K562 (cell line): ENCODE data around the gene MAP3K6. TPM values are rescaled to one million over a fixed set of nuclear protein-coding genes. Genes with fewer than 3 reads are reported as not detected.

Experiments
- ATAC-seq: fragments of 200-7000 bp; cut with Tn5 transposase; 3 replicates; pipeline ENCODE4 v1.9.1; 2020; ENCODE audit warnings: moderate library complexity
- BruUV-seq: library from RNA; stranded (reverse); fragments of 400-500 nt; replicated peaks from 2 replicates; lab custom pipeline; 2021; lab: Mats Ljungman, UMichigan
- CTCF ChIA-PET: fragments of 300-600 bp; formaldehyde crosslinking; extraction: SDS; loops from one replicate; lab custom pipeline; 2021; ENCODE audit warnings: low intra/inter-chr PET ratio; lab: Yijun Ruan, JAX
- POLR2A ChIA-PET: fragments of 300-600, 350-650 bp; sonication (Branson Sonifier 250); formaldehyde crosslinking; extraction: SDS; loops from one replicate; lab custom pipeline; 2021; ENCODE audit warnings: antibody characterized with exemption, inconsistent platforms; lab: Yijun Ruan, JAX
- DNase-seq, 4 experiments: peaks; one replicate each; pipeline versions ENCODE4 v3.0.0 to v3.0.0-alpha.2; 2011 to 2018; ENCODE audit warnings: low spot score in 3 of 4, mixed read lengths in 3 of 4; ENCODE audit errors: extremely low read depth in 1 of 4
- FAIRE-seq: peaks from 2 replicates; lab custom pipeline; 2011; peaks lifted over from hg19 to GRCh38; lab: Jason Lieb, UNC
- H2AFZ ChIP-seq: 2 replicates; pipeline ENCODE4 v1.6.0; 2011; ENCODE audit warnings: low read depth, low read length, control low read depth, inconsistent platforms
- H3K27ac ChIP-seq: fragments of 200-600 bp; 3 replicates; pipeline ENCODE4 v1.8.0; 2011; ENCODE audit warnings: low read depth, mild to moderate bottlenecking, control low read depth, inconsistent platforms, low read length, moderate library complexity, mixed read lengths; ENCODE audit errors: extremely low read depth
- H3K27me3 ChIP-seq, 2 experiments: fragments of 300-600 bp in 1 of 2; 2 replicates in 1 of 2; 3 replicates in 1 of 2; pipeline versions ENCODE4 v1.6.0 to v1.8.0; 2011; ENCODE audit warnings: inconsistent platforms in 2 of 2, low read length in 2 of 2, mild to moderate bottlenecking in 1 of 2, mixed read lengths in 1 of 2, moderate library complexity in 1 of 2; ENCODE audit not compliant: control insufficient read depth in 2 of 2, insufficient read depth in 2 of 2
- H3K36me3 ChIP-seq: fragments of 300-600 bp; 3 replicates; pipeline ENCODE4 v1.8.0; 2011; ENCODE audit warnings: mild to moderate bottlenecking, low read length, inconsistent platforms; ENCODE audit not compliant: control insufficient read depth, insufficient read depth
- H3K4me1 ChIP-seq, 2 experiments: fragments of 200-600 bp in 1 of 2; replicated peaks in 1 of 2; 2 replicates in 1 of 2; 3 replicates in 1 of 2; pipeline versions ENCODE4 v1.5.1 to v1.8.0; 2011; ENCODE audit warnings: inconsistent platforms in 2 of 2, low read length in 2 of 2, mild to moderate bottlenecking in 1 of 2, mixed read lengths in 1 of 2, moderate library complexity in 1 of 2; ENCODE audit not compliant: control insufficient read depth in 2 of 2, insufficient read depth in 2 of 2
- H3K4me2 ChIP-seq: 2 replicates; pipeline ENCODE4 v1.6.1; 2011; ENCODE audit warnings: low read length, control low read depth, inconsistent platforms, mixed read lengths; ENCODE audit not compliant: insufficient read depth
- H3K4me3 ChIP-seq: fragments of 200-600 bp; sonication (generic), shearing (Covaris generic); 2 replicates; pipeline ENCODE4 v1.5.1; 2016; ENCODE audit warnings: control low read depth, inconsistent platforms
- H3K79me2 ChIP-seq: fragments of 200-600 bp; 3 replicates; pipeline ENCODE4 v1.8.0; 2011; ENCODE audit warnings: low read length, inconsistent platforms; ENCODE audit not compliant: control insufficient read depth, insufficient read depth
- H3K9ac ChIP-seq, 2 experiments: 2 replicates each; pipeline versions ENCODE4 v1.6.0 to v1.6.1; 2011; ENCODE audit warnings: low read depth in 2 of 2, low read length in 2 of 2, control low read depth in 1 of 2, inconsistent platforms in 1 of 2, mild to moderate bottlenecking in 1 of 2, mixed read lengths in 1 of 2; ENCODE audit not compliant: insufficient read depth in 1 of 2
- H3K9me1 ChIP-seq: one replicate; pipeline ENCODE4 v1.6.0; 2011; ENCODE audit warnings: inconsistent platforms, mild to moderate bottlenecking, low read length, moderate library complexity; ENCODE audit not compliant: control insufficient read depth, insufficient read depth
- H3K9me3 ChIP-seq: replicated peaks from 2 replicates; pipeline ENCODE4 v1.5.1; 2011; ENCODE audit warnings: low read depth, low read length, inconsistent platforms; ENCODE audit not compliant: control insufficient read depth, insufficient read depth
- H4K20me1 ChIP-seq: replicated peaks from 2 replicates; pipeline ENCODE4 v1.6.1; 2011; ENCODE audit warnings: low read length, inconsistent platforms, mixed read lengths; ENCODE audit not compliant: control insufficient read depth, insufficient read depth
- MEIS2 ChIP-seq: fragments of 450-650 bp; IDR thresholded peaks from 2 replicates; pipeline ENCODE4 v1.6.1; 2014; ENCODE audit warnings: mild to moderate bottlenecking; ENCODE audit not compliant: partially characterized antibody
- MLLT1 ChIP-seq, 2 experiments: fragments of 450-650 bp; IDR thresholded peaks; 2 replicates each; pipeline ENCODE4 v1.6.1; 2016
- PML ChIP-seq: IDR thresholded peaks from 2 replicates; pipeline ENCODE4 v1.6.1; 2012; ENCODE audit warnings: low read length, inconsistent platforms
- POLR2G ChIP-seq: fragments of 200-400 bp; formaldehyde crosslinking; IDR thresholded peaks from 2 replicates; pipeline ENCODE4 v1.6.1; 2017; ENCODE audit warnings: low read depth, mild to moderate bottlenecking, antibody characterized with exemption, low read length, moderate library complexity
- RAD21 ChIP-seq, 2 experiments: fragments of 250-450 bp in 1 of 2; fragments of 450-650 bp in 1 of 2; sonication (Bioruptor Pico) in 1 of 2; formaldehyde crosslinking in 1 of 2; IDR thresholded peaks in 1 of 2; conservative IDR thresholded peaks in 1 of 2; 2 replicates each; pipeline versions ENCODE4 v1.4.0 to v1.8.0; 2020 to 2022; ENCODE audit warnings: mild to moderate bottlenecking in 2 of 2, moderate library complexity in 1 of 2
- ZNF197 ChIP-seq: fragments of 200-800 bp; sonication (Bioruptor generic); IDR thresholded peaks from 2 replicates; pipeline ENCODE4 v1.6.1; 2016; ENCODE audit warnings: low read depth, missing genetic modification characterization, missing compliant biosample characterization
- WGBS: fragments of 100-300 bp; shearing (Covaris generic); methylation state at CpG from one replicate; pipeline ENCODE4 v1.1.6; 2016; ENCODE audit warnings: low coverage, mixed read lengths; ENCODE audit not compliant: insufficient coverage; ENCODE audit errors: missing lambda C conversion rate; 5-methylcytosine and 5-hydroxymethylcytosine counted together
- in situ Hi-C: fragments of 300-500 bp; cut with MboI; formaldehyde crosslinking; loops from 4 replicates; pipeline ENCODE4 v1.15.0; 2018; ENCODE audit warnings: inconsistent platforms, mixed read lengths
- intact Hi-C: fragments of 100-400 bp; cut with micrococcal nuclease; formaldehyde crosslinking; loops from 2 replicates; pipeline ENCODE4 v1.14.2; 2022
- polyA plus RNA-seq, 8 experiments: library from polyadenylated mRNA; depleted of rRNA in 4 of 8; stranded (reverse) in 5 of 8; unstranded in 3 of 8; fragments of >200 nt; fragmentation: Nextera tagmentation in 2 of 8; fragmentation: Illumina TruSeq in 1 of 8; extraction: Ambion mirVana in 2 of 8; extraction: Trizol in 1 of 8; gene quantifications; 2 replicates each; pipeline versions ENCODE4 v1.2.1 to v1.2.3, GENCODE V29; 2011 to 2014; ENCODE audit warnings: inconsistent platforms in 1 of 8, missing spikeins in 1 of 8
- total RNA-seq, 7 experiments: library from RNA; depleted of rRNA in 6 of 7; stranded (reverse); fragments of >200 nt in 6 of 7; fragmentation: Illumina TruSeq in 2 of 7; extraction: Trizol in 2 of 7; gene quantifications; 2 replicates each; pipeline versions ENCODE4 v1.2.1 to v1.2.3, GENCODE V29; 2011 to 2021; ENCODE audit warnings: low replicate concordance in 1 of 7
- TF ChIP-seq, protein P1 (sequence below), 2 experiments: fragments of 450-650 bp; formaldehyde crosslinking in 1 of 2; IDR thresholded peaks; 2 replicates each; pipeline versions ENCODE4 v1.4.0 to v1.6.1; 2014 to 2020; ENCODE audit warnings: mild to moderate bottlenecking in 2 of 2, borderline replicate concordance in 1 of 2, low read depth in 1 of 2
- TF ChIP-seq, protein P2 (sequence below), 3 experiments: IDR thresholded peaks in 2 of 3; conservative IDR thresholded peaks in 1 of 3; 2 replicates each; pipeline ENCODE4 v1.5.1; 2011 to 2012; ENCODE audit warnings: low read length in 3 of 3, mild to moderate bottlenecking in 3 of 3, control low read depth in 2 of 3, improper control_type of control experiment in 1 of 3, inconsistent platforms in 1 of 3, low read depth in 1 of 3, mixed read lengths in 1 of 3, moderate library complexity in 1 of 3; ENCODE audit not compliant: insufficient read depth in 2 of 3

MAP3K6 gene
- total and polyA plus RNA-seq, 9 of the 15 experiments (the other 6 are each of a cell fraction or from before 2014, with no cell fraction given), result 0.99 to 21.9 (median 7.0) TPM

- Histone ChIP-seq H3K4me2 (no peak overlapping the region), H2AFZ (no peak overlapping the region), H3K27ac (no peak overlapping the region), H3K36me3 (peaks cover 36% of the 10 kb centered on the region), H4K20me1 (no peaks in the 10 kb centered on the region), H3K27me3 (no peaks in the 10 kb centered on the region), H3K4me3 (no peak overlapping the region), H3K9me3 (no peaks in the 10 kb centered on the region), H3K4me1 (peaks cover 0 to 23% of the 10 kb centered on the region in 2 experiments; a peak in 2 of 5 replicates), H3K9ac (peak overlapping the region in 1 of 2 experiments; percentile 64; a peak in 2 of 4 replicates), H3K79me2 (no peaks in the 10 kb centered on the region), H3K9me1 (no peaks in the 10 kb centered on the region)
- ChIA-PET POLR2A (interaction anchor here (0.7 to 2.8 kb wide), 4 partner anchors 7 to 201 kb away, joined by 3 to 23 read pairs (median 3); partner anchors contain the start of gene AHDC1), CTCF (interaction anchor here (0.7 to 2.7 kb wide), 3 partner anchors 203 to 259 kb away, joined by 4 to 20 read pairs (median 5); no protein-coding TSS in a partner anchor)
- FAIRE-seq (peak; percentile 74), ATAC-seq (peak; percentile 60), DNase-seq (peak in 1 of 4 experiments; percentile 44)
- intact Hi-C loops (no loop called here), in situ Hi-C loops (no loop called here)
- BruUV-seq, result no TSS peak
- 79% methylated on average over 22 of the region's 24 CpGs for WGBS
- TF ChIP-seq ZNF197 (CRISPR knock-in tag), result no peak
- peak; percentile 45; the same call in 1 of the 2 replicates for TF ChIP-seq PML
- peak; percentile 9 to 57; a peak in 2 of 4 replicates for TF ChIP-seq RAD21 (CRISPR knock-in tag; conservative IDR thresholded peaks at IDR 0.05 in 1 of 2, IDR thresholded peaks at IDR 0.05 in 1 of 2)
- TF ChIP-seq, protein P1, sequence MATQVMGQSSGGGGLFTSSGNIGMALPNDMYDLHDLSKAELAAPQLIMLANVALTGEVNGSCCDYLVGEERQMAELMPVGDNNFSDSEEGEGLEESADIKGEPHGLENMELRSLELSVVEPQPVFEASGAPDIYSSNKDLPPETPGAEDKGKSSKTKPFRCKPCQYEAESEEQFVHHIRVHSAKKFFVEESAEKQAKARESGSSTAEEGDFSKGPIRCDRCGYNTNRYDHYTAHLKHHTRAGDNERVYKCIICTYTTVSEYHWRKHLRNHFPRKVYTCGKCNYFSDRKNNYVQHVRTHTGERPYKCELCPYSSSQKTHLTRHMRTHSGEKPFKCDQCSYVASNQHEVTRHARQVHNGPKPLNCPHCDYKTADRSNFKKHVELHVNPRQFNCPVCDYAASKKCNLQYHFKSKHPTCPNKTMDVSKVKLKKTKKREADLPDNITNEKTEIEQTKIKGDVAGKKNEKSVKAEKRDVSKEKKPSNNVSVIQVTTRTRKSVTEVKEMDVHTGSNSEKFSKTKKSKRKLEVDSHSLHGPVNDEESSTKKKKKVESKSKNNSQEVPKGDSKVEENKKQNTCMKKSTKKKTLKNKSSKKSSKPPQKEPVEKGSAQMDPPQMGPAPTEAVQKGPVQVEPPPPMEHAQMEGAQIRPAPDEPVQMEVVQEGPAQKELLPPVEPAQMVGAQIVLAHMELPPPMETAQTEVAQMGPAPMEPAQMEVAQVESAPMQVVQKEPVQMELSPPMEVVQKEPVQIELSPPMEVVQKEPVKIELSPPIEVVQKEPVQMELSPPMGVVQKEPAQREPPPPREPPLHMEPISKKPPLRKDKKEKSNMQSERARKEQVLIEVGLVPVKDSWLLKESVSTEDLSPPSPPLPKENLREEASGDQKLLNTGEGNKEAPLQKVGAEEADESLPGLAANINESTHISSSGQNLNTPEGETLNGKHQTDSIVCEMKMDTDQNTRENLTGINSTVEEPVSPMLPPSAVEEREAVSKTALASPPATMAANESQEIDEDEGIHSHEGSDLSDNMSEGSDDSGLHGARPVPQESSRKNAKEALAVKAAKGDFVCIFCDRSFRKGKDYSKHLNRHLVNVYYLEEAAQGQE (IDR thresholded peaks at IDR 0.05; ENCODE audit: borderline replicate concordance), result peak; percentile 31; the same call in 1 of the 2 replicates
- TF ChIP-seq, protein P1 (CRISPR knock-in tag; IDR thresholded peaks at IDR 0.05; ENCODE audit: low read depth), result no peak
- TF ChIP-seq, protein P2, sequence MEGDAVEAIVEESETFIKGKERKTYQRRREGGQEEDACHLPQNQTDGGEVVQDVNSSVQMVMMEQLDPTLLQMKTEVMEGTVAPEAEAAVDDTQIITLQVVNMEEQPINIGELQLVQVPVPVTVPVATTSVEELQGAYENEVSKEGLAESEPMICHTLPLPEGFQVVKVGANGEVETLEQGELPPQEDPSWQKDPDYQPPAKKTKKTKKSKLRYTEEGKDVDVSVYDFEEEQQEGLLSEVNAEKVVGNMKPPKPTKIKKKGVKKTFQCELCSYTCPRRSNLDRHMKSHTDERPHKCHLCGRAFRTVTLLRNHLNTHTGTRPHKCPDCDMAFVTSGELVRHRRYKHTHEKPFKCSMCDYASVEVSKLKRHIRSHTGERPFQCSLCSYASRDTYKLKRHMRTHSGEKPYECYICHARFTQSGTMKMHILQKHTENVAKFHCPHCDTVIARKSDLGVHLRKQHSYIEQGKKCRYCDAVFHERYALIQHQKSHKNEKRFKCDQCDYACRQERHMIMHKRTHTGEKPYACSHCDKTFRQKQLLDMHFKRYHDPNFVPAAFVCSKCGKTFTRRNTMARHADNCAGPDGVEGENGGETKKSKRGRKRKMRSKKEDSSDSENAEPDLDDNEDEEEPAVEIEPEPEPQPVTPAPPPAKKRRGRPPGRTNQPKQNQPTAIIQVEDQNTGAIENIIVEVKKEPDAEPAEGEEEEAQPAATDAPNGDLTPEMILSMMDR (IDR thresholded peaks at IDR 0.05 in 2 of 3, conservative IDR thresholded peaks at IDR 0.05 in 1 of 3; ENCODE audit: insufficient read depth in 2 of 3, low read depth in 1 of 3, low read length in 3 of 3), result peak; percentile 44 to 67 (median 60)
- TF ChIP-seq MLLT1 (IDR thresholded peaks at IDR 0.05), result peak in 1 of 2 experiments; percentile 47; a peak in 1 of 4 replicates
- peak; percentile 66 for TF ChIP-seq POLR2G
- TF ChIP-seq MEIS2, result peak; percentile 37
Measured at GRCh38 chr1:27403065-27403726, 36.4 kb upstream of the MAP3K6 start.
